RWPE2 (cell line): ENCODE measurements around the gene PCYT2.

Experiments
- ATAC-seq: fragments of 200-7000 bp; cut with Tn5 transposase; 3 replicates; pipeline ENCODE4 v1.9.1; 2021; ENCODE audit warnings: low read depth
- DNase-seq: peaks from one replicate; pipeline ENCODE4 v3.0.0-alpha.2; 2020; ENCODE audit warnings: low spot score
- H3K27ac ChIP-seq: fragments of 450-650 bp; 2 replicates; pipeline ENCODE4 v1.5.1; 2017; ENCODE audit warnings: mild to moderate bottlenecking; ENCODE audit not compliant: poor library complexity, severe bottlenecking
- H3K27me3 ChIP-seq: fragments of 250-450 bp; sonication (Bioruptor Pico); 2 replicates; pipeline ENCODE4 v1.5.1; 2021; ENCODE audit warnings: mild to moderate bottlenecking, moderate library complexity; ENCODE audit not compliant: insufficient read depth, poor library complexity, severe bottlenecking
- H3K36me3 ChIP-seq: fragments of 250-450 bp; sonication (Bioruptor Pico); 2 replicates; pipeline ENCODE4 v1.5.1; 2020; ENCODE audit warnings: low read depth, mild to moderate bottlenecking, moderate library complexity
- H3K4me1 ChIP-seq: fragments of 250-450 bp; sonication (Bioruptor Pico); 2 replicates; pipeline ENCODE4 v1.5.1; 2021; ENCODE audit warnings: mild to moderate bottlenecking, moderate library complexity; ENCODE audit not compliant: insufficient read depth, poor library complexity, severe bottlenecking
- H3K4me3 ChIP-seq: fragments of 250-450 bp; sonication (Bioruptor Pico); 2 replicates; pipeline ENCODE4 v1.5.1; 2021; ENCODE audit warnings: mild to moderate bottlenecking, moderate library complexity; ENCODE audit not compliant: severe bottlenecking
- H3K9me3 ChIP-seq: fragments of 250-450 bp; sonication (Bioruptor Pico); 2 replicates; pipeline ENCODE4 v1.5.1; 2021; ENCODE audit warnings: mild to moderate bottlenecking, moderate library complexity; ENCODE audit not compliant: severe bottlenecking
- TF ChIP-seq, protein P1 (sequence below): fragments of 450-650 bp; IDR thresholded peaks from one replicate; pipeline ENCODE4 v1.5.1; 2017; ENCODE audit warnings: mild to moderate bottlenecking, moderate library complexity; ENCODE audit not compliant: poor library complexity, severe bottlenecking

The PCYT2 gene

DNA sequence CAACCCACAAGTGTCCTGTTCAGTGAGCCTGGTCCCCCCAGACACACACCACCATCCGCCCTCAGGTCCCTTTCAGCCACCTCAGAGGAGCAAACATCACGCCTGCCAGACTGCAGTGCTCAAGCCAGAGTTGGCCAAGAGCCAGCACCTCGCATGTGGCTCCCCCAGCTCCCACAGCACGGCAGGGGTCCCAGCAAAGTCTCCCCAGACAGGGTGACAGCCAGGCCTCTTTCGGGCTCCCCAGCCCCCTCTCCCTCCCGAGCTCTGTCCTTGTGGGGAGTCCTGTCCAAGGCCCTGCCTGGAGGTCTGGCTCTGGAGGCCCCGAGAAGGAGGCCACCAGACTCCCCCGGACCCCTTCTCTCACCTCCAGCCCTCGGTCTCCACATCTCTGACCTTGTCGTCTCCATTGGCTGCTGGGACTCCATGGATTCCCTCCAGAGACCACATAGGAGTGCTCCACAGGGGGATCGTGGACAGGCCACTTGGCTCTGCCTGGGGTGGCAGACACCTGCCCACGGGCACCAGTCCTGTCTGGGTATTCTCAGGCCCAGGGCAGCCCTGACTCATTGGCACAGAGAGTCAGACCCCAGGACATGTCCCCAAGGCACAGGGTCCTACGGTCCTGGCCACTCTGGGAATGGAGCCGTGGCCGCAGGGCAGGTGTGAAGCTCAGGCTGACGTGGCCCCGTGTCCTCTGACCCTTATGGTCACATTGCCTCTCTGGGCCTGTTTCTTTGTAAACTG lies 37.6 kb upstream of the PCYT2 start:
- Histone ChIP-seq H3K27ac (no peak overlapping the region), H3K4me1 (no peaks in the 10 kb centered on the region), H3K27me3 (no peaks in the 10 kb centered on the region), H3K9me3 (no peaks in the 10 kb centered on the region), H3K4me3 (no peak overlapping the region), H3K36me3 (no peaks in the 10 kb centered on the region)
- DNase-seq (peak; percentile 61), ATAC-seq (no peak)
- TF ChIP-seq, protein P1, sequence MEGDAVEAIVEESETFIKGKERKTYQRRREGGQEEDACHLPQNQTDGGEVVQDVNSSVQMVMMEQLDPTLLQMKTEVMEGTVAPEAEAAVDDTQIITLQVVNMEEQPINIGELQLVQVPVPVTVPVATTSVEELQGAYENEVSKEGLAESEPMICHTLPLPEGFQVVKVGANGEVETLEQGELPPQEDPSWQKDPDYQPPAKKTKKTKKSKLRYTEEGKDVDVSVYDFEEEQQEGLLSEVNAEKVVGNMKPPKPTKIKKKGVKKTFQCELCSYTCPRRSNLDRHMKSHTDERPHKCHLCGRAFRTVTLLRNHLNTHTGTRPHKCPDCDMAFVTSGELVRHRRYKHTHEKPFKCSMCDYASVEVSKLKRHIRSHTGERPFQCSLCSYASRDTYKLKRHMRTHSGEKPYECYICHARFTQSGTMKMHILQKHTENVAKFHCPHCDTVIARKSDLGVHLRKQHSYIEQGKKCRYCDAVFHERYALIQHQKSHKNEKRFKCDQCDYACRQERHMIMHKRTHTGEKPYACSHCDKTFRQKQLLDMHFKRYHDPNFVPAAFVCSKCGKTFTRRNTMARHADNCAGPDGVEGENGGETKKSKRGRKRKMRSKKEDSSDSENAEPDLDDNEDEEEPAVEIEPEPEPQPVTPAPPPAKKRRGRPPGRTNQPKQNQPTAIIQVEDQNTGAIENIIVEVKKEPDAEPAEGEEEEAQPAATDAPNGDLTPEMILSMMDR = no peak

DNA sequence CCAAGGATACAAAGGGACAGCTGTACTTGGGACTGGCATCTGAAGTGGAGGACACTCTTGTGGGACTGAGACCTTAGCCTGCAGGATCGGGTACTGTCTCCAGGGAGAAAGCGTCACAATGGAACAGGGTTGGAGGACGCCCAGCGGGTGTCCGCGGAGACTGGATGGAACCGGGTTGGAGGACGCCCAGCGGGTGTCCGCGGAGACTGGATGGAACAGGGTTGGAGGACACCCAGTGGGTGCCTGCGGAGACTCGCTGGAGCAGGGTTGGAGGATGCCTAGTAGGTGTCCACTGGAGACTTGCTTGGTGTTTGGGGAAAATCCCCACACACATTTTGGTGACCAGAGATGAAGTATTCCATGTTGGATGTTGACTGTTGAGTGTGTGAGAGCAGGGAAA lies 36.0 kb upstream of the PCYT2 start, which contains the start of gene MYADML2:
Gene MYADML2 (minus strand): TSS at position 45 of the 400 bp plus-strand sequence. CDS start 5,492 bp downstream, outside the sequence.
- H3K4me1 ChIP-seq = no peaks in the 10 kb centered on the region
- no peak for ATAC-seq
- TF ChIP-seq, protein P1 = no peak
- peak; percentile 42 for DNase-seq
- H3K4me3 ChIP-seq = no peak within 1 kb of the TSS
- no peak within 1 kb of the TSS for H3K27ac ChIP-seq
- no peaks in the 10 kb centered on the region for H3K36me3 ChIP-seq
- no peaks in the 10 kb centered on the region for H3K9me3 ChIP-seq
- H3K27me3 ChIP-seq = no peaks in the 10 kb centered on the region

DNA sequence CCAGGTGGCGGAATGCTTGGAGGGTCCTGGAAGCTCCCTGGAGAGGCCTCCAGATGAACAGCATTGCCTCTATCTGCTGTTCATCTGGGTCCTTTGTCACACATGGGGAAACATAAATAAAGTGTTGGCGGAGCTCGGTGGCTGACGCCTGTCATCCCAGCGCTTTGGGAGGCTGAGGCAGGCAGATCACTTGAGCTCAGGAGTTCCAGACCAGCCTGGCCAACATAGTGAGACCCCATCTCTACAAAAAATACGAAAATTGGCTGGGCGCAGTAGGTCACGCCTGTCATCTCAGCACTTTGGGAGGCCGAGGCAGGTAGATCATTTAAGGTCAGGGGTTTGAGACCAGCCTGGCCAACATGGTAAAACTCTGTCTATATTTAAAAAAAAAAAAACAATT lies 33.7 kb upstream of the PCYT2 start:
- TF ChIP-seq, protein P1 = no peak
- Histone ChIP-seq H3K27me3 (no peaks in the 10 kb centered on the region), H3K9me3 (no peaks in the 10 kb centered on the region), H3K4me1 (no peaks in the 10 kb centered on the region), H3K4me3 (no peak overlapping the region), H3K36me3 (no peaks in the 10 kb centered on the region), H3K27ac (no peak overlapping the region)
- no peak for DNase-seq
- ATAC-seq = no peak

DNA sequence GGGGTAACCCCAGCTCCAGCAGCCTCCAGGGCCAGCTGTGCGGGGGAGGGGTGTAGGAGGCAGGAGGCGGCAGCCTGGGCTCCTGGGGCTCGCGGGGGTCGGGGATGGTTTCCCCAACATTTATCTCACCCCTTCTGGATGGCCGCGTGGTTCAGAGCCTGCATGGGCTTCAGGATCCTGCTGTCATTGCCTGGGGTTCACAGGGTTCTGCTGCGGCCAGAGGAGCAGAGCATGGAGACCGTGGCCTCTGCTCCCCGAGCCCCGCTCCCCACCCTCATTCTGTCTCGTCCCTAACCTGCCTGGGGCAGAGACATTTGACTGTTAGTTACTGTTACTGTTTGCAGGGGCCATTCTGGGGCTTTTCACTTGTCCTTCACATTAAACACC lies 31.0 kb upstream of the PCYT2 start:
- ATAC-seq = no peak
- no peak overlapping the region for H3K4me3 ChIP-seq

More for the DNA sequence above, 31.0 kb upstream of the PCYT2 start:
- Histone ChIP-seq H3K9me3 (no peaks in the 10 kb centered on the region), H3K27me3 (no peaks in the 10 kb centered on the region), H3K36me3 (no peaks in the 10 kb centered on the region), H3K27ac (no peak overlapping the region), H3K4me1 (no peaks in the 10 kb centered on the region)
- TF ChIP-seq, protein P1 = no peak
- no peak for DNase-seq
